Measurements from ENCODE around the gene ATG7. TPM values are rescaled to one million over a fixed set of nuclear protein-coding genes. Genes with fewer than 3 reads are reported as not detected.

Gene ATG7
- total RNA-seq, 1 experiment from 2014 or later = 29.3 TPM

- H3K4me1 ChIP-seq (ENCODE audit: control insufficient read depth in 1 of 2, insufficient read depth in 2 of 2, low read length in 2 of 2) = peaks cover 6 to 25% of the 10 kb centered on the region in 2 experiments
- H3K9ac ChIP-seq (ENCODE audit: low read length) = no peak overlapping the region
- POLR2A ChIA-PET = no interaction called here
- CTCF ChIA-PET = no interaction called here
- TF ChIP-seq ELF1 (IDR thresholded peaks at IDR 0.05; ENCODE audit: borderline replicate concordance, low read depth) (no peak), ZBTB33 (IDR thresholded peaks at IDR 0.05; ENCODE audit: extremely low read depth, insufficient replicate concordance, low read length) (no peak), EZH2 (IDR thresholded peaks at IDR 0.05) (no peak), CEBPB (IDR thresholded peaks at IDR 0.05; ENCODE audit: low read depth) (no peak), ATF3 (IDR thresholded peaks at IDR 0.05) (no peak), JUND (IDR thresholded peaks at IDR 0.05) (no peak), FOSL1 (IDR thresholded peaks at IDR 0.05; ENCODE audit: low read depth) (no peak), REST (IDR thresholded peaks at IDR 0.05; ENCODE audit: low read depth) (no peak), SIN3A (IDR thresholded peaks at IDR 0.05; ENCODE audit: low read depth) (no peak), RAD21 (IDR thresholded peaks at IDR 0.05; ENCODE audit: low read depth) (no peak), SRF (IDR thresholded peaks at IDR 0.05; ENCODE audit: low read depth) (no peak)
- H2AFZ ChIP-seq (ENCODE audit: low read depth, low read length, poor library complexity, severe bottlenecking) = no peak overlapping the region
- peaks cover 3 to 5% of the 10 kb centered on the region in 2 experiments; a peak in 3 of 4 replicates for H3K36me3 ChIP-seq (ENCODE audit: control insufficient read depth in 1 of 2, insufficient read depth in 2 of 2, low read length in 2 of 2)
- intact Hi-C loops (cut with micrococcal nuclease) = no loop called here
- no peaks in the 10 kb centered on the region for H3K9me2 ChIP-seq (ENCODE audit: insufficient read depth)
- H3K4me2 ChIP-seq (ENCODE audit: low read length) = no peak overlapping the region
- BruUV-seq (replicated peaks) = no TSS peak
- ATAC-seq (no peak), DNase-seq (ENCODE audit: low read depth, low spot score) (no peak)
- RAD21 ChIA-PET (ENCODE audit: low non-redundant PET in 1 of 2, low total read pairs in 2 of 2, uncharacterized antibody in 2 of 2, unreplicated experiment in 2 of 2) = no interaction called here
- no peaks in the 10 kb centered on the region for H4K20me1 ChIP-seq (ENCODE audit: insufficient read depth)
- no peak overlapping the region for H3K27ac ChIP-seq (ENCODE audit: low read depth, low read length)
- H3K4me3 ChIP-seq (replicated peaks in 1 of 2; ENCODE audit: low read depth in 1 of 2, low read length in 2 of 2) = no peak overlapping the region
- peaks cover 62% of the 10 kb centered on the region for H3K79me2 ChIP-seq (ENCODE audit: insufficient read depth, low read length)
- no peaks in the 10 kb centered on the region for H3K9me3 ChIP-seq (ENCODE audit: control insufficient read depth in 1 of 2, insufficient read depth in 1 of 2, low read depth in 1 of 2, low read length in 2 of 2)
- H3K27me3 ChIP-seq (ENCODE audit: insufficient read depth, low read length) = no peaks in the 10 kb centered on the region
Observed at GRCh38 chr3:11275926-11276325, 3.7 kb downstream of the ATG7 start.

All from HCT116 (cell line).